Psoas muscle (tissue), 8 donors: ENCODE results near the gene ZSWIM6. TPM values are rescaled to one million over a fixed set of nuclear protein-coding genes. Genes with fewer than 3 reads are reported as not detected.

Source experiments
- ATAC-seq, 4 donors: fragments of 200-7000 bp; cut with Tn5 transposase; one replicate each; pipeline ENCODE4 v1.9.1; 2020; ENCODE audit warnings: moderate library complexity in 3 of 4, mild to moderate bottlenecking in 2 of 4
- DNase-seq, 2 donors: peaks; one replicate each; pipeline ENCODE4 v3.0.0-alpha.2; 2020
- H3K27ac ChIP-seq: fragments of 200-600 bp; one replicate; pipeline ENCODE4 v1.8.0; 2022
- H3K27me3 ChIP-seq, 3 donors: fragments of 200-600 bp in 1 of 3; one replicate each; pipeline versions ENCODE4 v1.6.1 to v1.8.0; 2013 to 2022; ENCODE audit warnings: low read length in 2 of 3, mild to moderate bottlenecking in 2 of 3, moderate library complexity in 1 of 3; ENCODE audit not compliant: insufficient read depth in 3 of 3
- H3K36me3 ChIP-seq, 2 donors: fragments of 200-600 bp in 1 of 2; one replicate each; pipeline versions ENCODE4 v1.6.1 to v1.8.0; 2013 to 2022; ENCODE audit warnings: low read depth in 1 of 2, mild to moderate bottlenecking in 1 of 2, moderate library complexity in 1 of 2; ENCODE audit not compliant: insufficient read depth in 1 of 2
- H3K4me1 ChIP-seq: fragments of 200-600 bp; one replicate; pipeline ENCODE4 v1.8.0; 2022
- H3K4me3 ChIP-seq: fragments of 200-600 bp; one replicate; pipeline ENCODE4 v1.8.0; 2022; ENCODE audit warnings: mild to moderate bottlenecking
- H3K9me3 ChIP-seq: fragments of 200-600 bp; one replicate; pipeline ENCODE4 v1.8.0; 2022
- WGBS, 3 donors: extraction: QIAGEN DNeasy Blood & Tissue Kit; methylation state at CpG; one replicate each; pipeline versions ENCODE4 v1.1.6 to v1.1.7; 2013; 5-methylcytosine and 5-hydroxymethylcytosine counted together
- intact Hi-C, 2 donors: fragments of 100-400 bp; cut with DNase I; formaldehyde crosslinking; loops; one replicate each; pipeline versions ENCODE4 v1.11.0 to v1.14.2; 2022
- polyA plus RNA-seq, 3 donors: library from polyadenylated mRNA; stranded (reverse); fragments of 200-250 nt; gene quantifications; one replicate each; pipeline ENCODE4 v1.2.3, GENCODE V29; 2013
- total RNA-seq, 4 donors: library from RNA; stranded (reverse); fragmentation: NEBNext Ultra II Directional in 2 of 4; extraction: Animal tissue kit (Norgen Biotek cat#: 25700) in 2 of 4; gene quantifications; one replicate each; pipeline versions ENCODE4 v1.2.1 to v1.2.4, GENCODE V29; 2021 to 2023
- TF ChIP-seq, protein P1 (sequence below): fragments of 200-600 bp; IDR thresholded peaks from one replicate; pipeline ENCODE4 v1.8.0; 2022; ENCODE audit warnings: antibody characterized with exemption
- donor health status: healthy with polysubstance abuse.
- donor health status: DM: no; HTN: no; CAD: no; lungs with moderate emphysema.
- donor health status: Bipolar disorder and iron deficiency.
- donor health status: healthy.
- donor health status: DM: yes; HTN: yes; CAD: no.
- donor health status: DM: no; HTN: no; CAD: no.
- donor health status: DM: no; HTN: no; CAD: no.
- donor health status: DM: yes; HTN: yes; CAD: no.

Gene ZSWIM6
- total and polyA plus RNA-seq, 7 donors: 1.4 to 6.3 (median 4.0) TPM

DNA sequence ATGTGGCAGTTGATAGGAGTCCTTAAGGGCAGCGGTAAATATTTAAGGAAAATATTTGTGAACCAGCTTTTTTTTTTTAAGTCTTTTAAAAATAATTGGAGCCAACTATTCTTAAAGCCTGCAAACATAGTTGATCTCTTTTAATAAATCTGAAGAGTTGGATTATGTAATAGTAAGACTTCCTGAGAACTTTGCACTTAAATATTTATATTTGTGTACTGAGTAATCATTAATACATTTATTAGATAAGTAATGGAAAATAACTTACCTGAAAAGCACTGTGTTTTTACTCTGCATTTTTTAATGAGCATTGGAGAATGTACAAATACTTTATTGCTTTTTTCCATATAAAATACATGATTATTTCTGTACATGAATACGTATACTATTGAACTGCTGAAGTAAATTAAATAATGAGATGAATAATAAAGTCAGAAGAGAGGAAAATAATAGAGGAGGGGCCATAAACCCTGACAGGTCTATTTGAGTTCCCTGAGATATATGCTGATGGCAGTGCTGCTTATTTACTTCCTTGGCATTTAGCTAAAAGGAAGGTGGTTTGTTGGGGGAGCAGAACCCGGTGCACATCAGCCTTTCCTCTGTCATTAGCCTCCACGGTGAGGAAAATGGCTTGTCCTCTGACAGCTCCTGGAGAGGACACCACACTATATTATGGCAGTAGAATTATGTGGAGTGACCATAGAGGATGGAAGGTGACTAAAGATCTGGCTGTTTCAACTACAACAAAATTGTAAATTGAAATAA, 148.0 kb downstream of the ZSWIM6 start:
- no peak for ATAC-seq
- H3K4me3 ChIP-seq: no peak overlapping the region

DNA sequence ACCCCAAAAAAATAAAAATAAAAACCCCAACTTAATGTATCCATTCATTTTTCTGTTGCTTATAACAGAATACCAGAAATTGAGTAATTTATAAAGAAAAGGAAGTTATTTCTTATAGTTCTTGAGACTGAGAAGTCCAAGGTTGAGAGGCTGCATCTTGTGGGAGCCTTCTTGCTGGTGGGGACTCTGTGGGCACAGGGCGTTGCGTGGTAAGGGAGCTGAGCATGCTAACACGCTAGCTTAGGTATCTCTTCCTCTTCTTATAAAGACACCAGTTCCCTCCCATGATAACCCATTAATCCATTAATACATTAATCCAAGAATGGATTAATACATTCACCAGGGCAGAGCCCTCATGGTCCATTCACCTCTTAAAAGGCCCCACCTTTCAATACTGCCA, 150.9 kb downstream of the ZSWIM6 start:
- Histone ChIP-seq H3K9me3 (no peaks in the 10 kb centered on the region), H3K4me3 (no peak overlapping the region), H3K27ac (no peak overlapping the region), H3K36me3 (no peaks in the 10 kb centered on the region), H3K27me3 (no peaks in the 10 kb centered on the region), H3K4me1 (no peaks in the 10 kb centered on the region)
- DNase-seq (no peak), ATAC-seq (no peak)
- 95 to 100% (median 99%) methylated on average over 3 of the region's 3 CpGs for WGBS, 3 donors
- intact Hi-C loops: loop anchor here in 1 of 2 donors (5.0 kb wide), 1 partner anchor 1546 kb away; no protein-coding TSS in a partner anchor
- TF ChIP-seq, protein P1, sequence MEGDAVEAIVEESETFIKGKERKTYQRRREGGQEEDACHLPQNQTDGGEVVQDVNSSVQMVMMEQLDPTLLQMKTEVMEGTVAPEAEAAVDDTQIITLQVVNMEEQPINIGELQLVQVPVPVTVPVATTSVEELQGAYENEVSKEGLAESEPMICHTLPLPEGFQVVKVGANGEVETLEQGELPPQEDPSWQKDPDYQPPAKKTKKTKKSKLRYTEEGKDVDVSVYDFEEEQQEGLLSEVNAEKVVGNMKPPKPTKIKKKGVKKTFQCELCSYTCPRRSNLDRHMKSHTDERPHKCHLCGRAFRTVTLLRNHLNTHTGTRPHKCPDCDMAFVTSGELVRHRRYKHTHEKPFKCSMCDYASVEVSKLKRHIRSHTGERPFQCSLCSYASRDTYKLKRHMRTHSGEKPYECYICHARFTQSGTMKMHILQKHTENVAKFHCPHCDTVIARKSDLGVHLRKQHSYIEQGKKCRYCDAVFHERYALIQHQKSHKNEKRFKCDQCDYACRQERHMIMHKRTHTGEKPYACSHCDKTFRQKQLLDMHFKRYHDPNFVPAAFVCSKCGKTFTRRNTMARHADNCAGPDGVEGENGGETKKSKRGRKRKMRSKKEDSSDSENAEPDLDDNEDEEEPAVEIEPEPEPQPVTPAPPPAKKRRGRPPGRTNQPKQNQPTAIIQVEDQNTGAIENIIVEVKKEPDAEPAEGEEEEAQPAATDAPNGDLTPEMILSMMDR: no peak

More for the DNA sequence above, 148.0 kb downstream of the ZSWIM6 start:
- Histone ChIP-seq H3K9me3 (no peaks in the 10 kb centered on the region), H3K27me3 (no peaks in the 10 kb centered on the region), H3K27ac (no peak overlapping the region), H3K4me1 (no peaks in the 10 kb centered on the region), H3K36me3 (no peaks in the 10 kb centered on the region)
- TF ChIP-seq, protein P1: no peak
- DNase-seq: no peak
- WGBS, 3 donors: 84 to 87% (median 85%) methylated on average over 4 of the region's 4 CpGs
- intact Hi-C loops: loop anchor here in 1 of 2 donors (5.0 kb wide), 1 partner anchor 1543 kb away; no protein-coding TSS in a partner anchor

DNA sequence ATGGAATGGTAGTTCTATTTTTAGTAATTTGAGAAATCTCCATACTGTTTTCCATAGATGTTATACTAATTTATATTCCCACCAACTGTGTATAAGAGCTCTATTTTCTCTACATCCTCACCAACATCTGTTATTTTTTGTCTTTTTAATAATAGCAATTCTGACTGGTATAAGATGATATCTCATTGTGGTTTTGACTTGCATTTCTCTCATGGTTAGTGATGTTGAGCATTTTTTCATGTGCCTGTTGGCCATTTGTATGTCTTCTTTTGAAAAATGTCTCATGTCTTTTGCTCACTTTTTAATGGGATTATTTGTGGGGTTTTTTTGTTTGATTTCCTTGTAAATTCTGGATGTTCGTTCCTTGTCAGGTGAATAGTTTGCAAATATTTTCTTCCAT, 154.4 kb downstream of the ZSWIM6 start:
- Histone ChIP-seq H3K4me1 (no peaks in the 10 kb centered on the region), H3K4me3 (no peak overlapping the region), H3K9me3 (no peaks in the 10 kb centered on the region), H3K27me3 (no peaks in the 10 kb centered on the region), H3K27ac (no peak overlapping the region), H3K36me3 (no peaks in the 10 kb centered on the region)
- ATAC-seq (no peak), DNase-seq (no peak)
- WGBS, 3 donors: 96 to 100% (median 97%) methylated on average over 1 of the region's 1 CpG
- TF ChIP-seq, protein P1: no peak
- intact Hi-C loops: no loop called here

DNA sequence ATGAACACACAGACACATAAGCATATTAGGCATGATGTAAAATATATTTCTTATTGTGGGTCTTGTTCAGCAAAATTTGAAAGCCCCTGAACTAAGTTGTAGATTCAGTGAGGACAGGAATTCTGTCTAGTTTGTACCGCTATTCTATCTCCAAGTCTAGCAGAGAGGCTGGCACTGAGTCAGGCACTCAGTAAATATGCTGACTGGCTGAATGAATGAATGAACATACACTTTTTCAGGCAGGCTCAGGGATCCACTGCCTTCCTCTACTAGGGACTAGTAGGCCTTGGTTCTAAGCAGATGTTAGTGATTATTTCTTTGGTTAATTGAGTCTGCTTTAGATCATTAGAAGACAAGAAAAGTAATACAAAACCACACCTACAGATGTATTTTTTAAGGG, 157.5 kb downstream of the ZSWIM6 start:
- Histone ChIP-seq H3K36me3 (peaks cover 0 to 3% of the 10 kb centered on the region in 2 donors), H3K9me3 (no peaks in the 10 kb centered on the region), H3K27me3 (no peaks in the 10 kb centered on the region), H3K4me3 (no peak overlapping the region), H3K27ac (no peak overlapping the region), H3K4me1 (no peaks in the 10 kb centered on the region)
- 85 to 100% (median 86%) methylated on average over 1 of the region's 1 CpG for WGBS, 3 donors
- intact Hi-C loops: no loop called here
- no peak for ATAC-seq
- no peak for DNase-seq
- TF ChIP-seq, protein P1: no peak
